ENCODE measurements around the gene ZBED4.
"Not testable (repeated sequence)": the region's sequence is repeated elsewhere in the genome, so short reads cannot be mapped to it uniquely, and the experiment has no call there.

The ZBED4 gene

DNA sequence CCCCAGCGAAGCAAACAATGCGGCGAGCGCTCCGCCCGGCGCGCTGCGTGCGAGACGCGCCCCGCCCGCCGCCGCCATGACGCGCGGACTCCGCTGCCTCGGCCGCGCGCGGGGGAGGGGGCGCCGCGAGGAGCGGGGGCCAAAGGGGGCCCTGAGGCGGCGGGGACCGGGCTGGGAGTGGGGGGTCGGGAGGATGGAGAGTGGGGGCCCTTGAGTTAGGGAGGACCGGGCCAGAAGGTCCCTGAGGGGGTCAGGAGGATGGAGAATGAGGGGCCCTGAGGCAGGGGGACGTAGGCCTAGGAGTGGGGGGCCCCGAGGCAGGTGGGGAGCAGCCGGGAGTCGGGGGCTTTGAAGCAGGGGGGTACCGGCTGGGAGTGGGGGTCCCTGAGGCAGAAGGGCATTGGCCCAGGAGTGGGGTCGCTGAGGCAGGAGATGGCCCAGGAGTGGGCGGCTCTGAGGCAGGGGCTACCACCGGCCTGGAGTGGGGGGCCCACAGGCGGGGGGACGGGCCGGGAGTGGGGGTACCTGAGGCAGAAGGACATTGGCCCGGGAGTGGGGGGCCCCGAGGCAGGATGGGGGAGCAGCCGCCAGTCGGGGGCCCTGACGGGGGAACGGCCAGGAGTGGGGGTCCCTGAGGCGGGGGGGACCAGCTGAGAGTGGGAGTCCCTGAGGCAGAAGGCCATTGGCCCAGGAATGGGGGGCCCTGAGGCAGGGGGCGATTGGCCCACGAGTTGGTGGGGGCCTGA, 25.6 kb upstream of the ZBED4 start, which contains the start of gene BRD1:
Gene BRD1, minus strand, starts transcription at position 21 of the 746 bp plus-strand sequence. CDS start 3,556 bp downstream, outside the sequence.
- DNase-seq, result peak; percentile 50

DNA sequence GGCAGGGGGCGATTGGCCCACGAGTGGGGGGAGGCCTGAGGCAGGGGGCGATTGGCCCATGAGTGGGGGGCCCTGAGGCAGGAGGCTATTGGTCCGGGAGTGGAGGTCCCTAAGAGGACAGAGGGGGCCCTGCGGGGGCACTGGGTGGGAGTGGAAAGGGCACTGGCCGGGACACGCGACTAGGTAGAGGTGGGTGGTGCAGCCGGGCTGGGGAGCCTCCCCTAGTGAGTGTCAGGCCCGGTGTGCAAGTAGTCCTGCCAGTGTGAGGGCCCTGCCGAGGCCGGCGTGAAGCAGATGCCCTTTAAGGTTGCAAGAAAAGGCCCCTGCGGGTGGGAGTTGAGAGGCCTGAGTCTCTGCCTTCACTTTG, 25.1 kb upstream of the ZBED4 start:
- no peak for DNase-seq

DNA sequence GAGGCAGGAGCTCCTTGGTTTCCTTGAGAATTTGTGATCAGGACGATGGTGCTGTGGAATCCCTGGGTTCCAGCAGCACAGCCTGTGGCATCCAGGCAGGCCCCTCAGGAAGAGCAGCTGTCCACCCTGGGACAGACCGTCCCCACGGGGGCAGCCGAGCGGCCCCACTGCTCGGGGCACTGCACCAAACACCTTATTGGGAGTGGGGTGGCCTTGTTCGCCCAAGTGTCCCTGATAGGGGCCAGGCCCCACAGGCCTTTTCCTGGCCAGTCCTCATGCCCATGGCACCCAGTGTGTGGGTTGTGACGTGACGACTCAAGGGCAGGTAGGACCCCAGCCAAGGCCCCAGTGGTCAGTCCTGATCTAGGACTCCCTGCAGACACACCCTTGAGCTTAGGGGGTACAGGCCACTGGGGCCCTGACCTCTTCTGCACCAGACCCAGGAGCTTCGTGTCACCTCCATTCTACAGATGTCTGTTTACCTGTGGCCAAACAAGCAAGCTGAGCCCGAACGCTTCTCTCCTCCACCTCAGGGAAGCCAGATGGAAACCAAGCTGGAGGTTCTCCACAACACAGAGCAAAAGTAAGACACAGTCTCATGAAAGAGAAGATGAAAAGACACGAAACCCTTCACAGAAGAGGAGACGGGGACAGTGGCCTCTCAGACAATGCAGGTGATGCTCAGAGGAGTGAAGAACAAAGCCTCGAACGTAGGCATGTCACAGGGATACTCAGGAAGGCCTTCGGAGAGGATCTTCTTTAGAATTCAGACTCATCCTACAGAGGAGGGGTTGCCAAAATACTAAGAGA, 24.4 kb upstream of the ZBED4 start:
- no peak for DNase-seq

DNA sequence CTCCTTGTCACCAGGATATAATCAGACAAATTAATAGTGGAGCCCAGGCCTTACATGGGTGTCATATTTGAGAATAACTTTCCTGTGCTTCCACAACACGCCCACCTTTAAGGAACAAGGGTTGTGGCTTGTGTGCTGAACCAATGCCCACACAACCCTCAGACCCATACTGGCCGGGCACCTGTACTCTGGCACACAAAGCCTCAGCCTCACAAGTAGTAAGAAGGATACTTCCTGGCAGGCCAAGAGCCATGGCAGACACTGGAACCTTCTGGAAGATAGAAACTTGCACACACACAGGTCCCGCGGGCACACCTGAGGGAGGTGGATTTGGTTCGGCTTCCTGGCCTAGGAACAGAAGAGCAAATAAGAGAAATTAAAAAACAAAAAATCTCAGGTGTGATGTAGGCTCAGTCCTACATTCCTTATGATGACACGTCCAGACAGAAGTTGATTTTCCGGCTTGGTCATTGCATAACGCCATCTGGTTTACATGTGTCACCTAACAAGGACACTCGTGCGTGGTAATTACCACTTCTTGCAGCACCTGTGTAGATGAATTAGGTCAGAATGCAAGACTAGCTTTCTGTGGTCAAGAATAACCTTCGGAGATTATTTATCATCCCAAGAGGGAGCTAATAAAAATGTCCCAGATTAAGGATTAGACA, 20.2 kb upstream of the ZBED4 start:
- no peak for DNase-seq

DNA sequence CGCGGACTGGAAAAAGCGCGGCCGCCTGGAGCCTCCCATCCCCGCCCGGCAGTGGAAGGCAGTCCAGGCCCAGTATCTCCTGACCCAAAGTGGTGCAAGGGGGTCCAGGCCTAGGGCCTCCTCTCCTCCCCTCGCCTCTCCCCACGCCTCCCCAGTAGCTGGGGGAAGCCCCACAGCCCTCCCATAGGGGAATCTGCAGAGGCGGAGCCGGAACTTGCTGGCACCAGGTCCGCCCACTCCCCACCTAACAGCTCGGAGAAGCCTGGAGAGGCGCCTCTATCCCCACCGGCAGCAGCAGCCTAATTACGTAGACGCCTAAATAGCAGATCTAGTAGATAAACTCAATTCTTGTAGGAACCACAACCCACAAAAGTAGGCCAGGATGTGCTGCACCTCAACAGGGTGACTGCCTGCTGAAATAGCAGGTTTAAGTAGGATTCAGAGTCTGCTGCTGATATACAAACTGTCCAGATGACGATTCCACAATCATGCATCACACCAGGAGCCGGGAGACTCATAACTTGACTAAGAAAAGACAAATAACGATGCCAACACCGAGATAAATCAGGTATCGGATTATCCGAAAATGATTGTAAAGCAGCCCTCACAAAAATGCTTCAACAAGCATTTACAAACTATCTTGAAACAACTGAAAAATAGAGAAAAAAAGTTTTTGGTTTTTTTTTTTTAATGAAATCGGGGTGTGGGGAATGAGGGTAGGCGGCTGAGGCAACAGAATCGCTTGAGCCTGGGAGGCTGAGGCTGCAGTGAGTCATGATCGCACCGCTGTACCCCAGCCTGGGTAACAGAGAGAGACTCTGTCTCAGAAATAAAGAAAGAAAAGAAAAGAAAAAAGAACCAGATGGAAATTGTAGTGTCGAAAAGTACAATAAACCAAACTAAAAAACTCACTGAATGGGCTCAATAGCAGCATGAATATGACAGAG, 14.6 kb upstream of the ZBED4 start:
- DNase-seq, result peak; percentile 89

DNA sequence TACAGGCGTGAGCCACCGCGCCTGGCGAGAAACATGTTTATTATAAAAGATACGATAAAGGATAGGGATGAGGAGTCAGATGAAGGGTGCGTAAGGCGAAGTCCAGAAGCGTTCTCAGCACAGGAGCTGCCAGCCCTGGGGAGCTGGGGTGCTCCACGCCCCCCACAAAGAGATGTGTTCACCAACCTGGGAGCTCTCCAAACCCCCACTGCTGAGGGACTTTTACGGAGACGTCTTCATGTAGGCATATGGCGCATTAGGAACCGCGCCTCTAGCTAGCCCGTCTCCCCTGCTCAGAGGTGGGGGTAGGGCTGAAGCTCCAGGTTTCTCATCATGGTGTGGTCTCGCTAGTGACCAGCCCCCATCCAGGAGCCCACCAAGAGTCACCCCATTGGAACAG, 8.4 kb upstream of the ZBED4 start:
- DNase-seq, result no peak

DNA sequence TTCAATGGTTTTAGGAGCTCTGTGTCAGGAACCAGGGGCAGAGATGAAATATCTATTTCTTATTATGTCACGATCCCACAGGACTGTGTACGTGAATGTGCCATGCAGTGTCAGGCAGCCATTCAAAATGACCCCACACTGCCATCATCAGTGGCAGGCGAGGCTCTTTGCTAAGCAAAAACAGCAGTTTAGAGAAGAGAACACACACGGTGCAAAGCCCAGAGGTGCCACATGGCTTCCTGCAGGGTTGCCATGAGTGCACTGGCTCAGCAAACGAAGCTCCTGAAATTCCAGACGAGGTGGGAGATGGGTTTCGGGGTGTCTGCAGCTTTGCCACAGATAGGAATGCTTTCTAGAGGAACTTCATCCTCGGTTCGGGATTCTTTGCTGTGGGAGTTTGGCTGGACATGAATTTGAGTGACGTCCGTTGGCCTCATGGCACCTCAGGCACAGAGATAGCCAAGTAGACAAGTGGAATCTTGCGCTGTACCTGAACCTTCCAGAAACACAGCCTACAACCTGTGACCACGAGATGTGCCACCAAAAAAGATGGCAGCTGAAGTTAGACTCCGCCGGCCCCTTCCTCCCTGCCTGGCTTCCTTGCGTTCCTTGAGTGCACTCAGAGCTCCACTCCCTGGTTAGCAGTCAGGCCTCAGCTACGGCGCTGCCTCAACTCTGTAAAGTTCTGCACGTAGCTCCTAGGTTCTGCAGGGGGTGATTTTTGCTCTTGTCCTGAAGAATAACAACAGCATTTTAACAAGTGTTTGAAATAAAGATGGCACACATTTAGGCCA, 7.8 kb upstream of the ZBED4 start:
- no peak for DNase-seq

- DNase-seq, result no peak
Observed at GRCh38 chr22:49847751-49848689, 5.6 kb upstream of the ZBED4 start.

- no peak for DNase-seq
Observed at GRCh38 chr22:49848690-49849160, 4.9 kb upstream of the ZBED4 start.

DNA sequence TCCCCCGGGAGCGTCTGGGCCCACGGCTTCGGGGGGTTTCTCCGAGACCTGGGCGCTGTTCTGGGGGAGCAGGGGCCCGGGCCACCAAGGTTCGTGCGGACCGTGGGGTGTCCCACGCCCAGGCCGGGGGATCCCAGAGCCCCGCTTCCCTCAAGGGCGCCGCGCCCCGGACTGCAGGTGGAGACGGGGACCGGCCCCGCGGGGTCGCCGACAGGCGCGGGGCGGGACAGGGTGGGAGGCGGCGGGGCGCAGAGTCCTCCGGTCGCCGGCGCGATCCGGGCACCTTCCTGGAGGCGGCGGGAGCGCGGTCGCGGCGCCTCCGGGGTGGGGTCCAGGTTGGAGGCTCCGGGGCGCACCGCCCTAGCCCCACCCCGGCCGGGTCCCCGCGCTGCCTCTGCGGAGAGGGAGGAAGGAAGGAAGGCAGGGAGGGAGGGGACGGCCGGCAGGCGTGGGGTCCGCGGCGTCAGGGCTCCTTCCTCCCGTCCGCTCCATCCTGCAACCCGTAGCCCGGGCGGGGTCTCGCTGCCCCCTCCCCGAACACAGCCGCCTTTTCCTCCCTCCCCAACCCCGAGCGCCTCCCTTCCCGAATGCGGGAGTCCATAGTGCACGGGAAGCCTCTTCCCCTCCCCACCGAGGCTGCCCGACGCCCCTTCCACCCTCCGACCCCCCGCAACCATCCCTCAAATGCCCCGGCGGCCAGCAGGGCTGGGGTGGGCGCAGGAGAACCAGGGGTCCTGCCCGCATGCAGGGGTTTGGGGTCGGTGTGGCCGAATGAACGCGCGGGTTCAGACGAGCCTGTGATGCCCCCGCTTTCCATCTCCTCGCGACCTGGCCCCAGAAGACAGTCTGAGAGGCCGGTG, 4.3 kb upstream of the ZBED4 start:
- no peak for DNase-seq

DNA sequence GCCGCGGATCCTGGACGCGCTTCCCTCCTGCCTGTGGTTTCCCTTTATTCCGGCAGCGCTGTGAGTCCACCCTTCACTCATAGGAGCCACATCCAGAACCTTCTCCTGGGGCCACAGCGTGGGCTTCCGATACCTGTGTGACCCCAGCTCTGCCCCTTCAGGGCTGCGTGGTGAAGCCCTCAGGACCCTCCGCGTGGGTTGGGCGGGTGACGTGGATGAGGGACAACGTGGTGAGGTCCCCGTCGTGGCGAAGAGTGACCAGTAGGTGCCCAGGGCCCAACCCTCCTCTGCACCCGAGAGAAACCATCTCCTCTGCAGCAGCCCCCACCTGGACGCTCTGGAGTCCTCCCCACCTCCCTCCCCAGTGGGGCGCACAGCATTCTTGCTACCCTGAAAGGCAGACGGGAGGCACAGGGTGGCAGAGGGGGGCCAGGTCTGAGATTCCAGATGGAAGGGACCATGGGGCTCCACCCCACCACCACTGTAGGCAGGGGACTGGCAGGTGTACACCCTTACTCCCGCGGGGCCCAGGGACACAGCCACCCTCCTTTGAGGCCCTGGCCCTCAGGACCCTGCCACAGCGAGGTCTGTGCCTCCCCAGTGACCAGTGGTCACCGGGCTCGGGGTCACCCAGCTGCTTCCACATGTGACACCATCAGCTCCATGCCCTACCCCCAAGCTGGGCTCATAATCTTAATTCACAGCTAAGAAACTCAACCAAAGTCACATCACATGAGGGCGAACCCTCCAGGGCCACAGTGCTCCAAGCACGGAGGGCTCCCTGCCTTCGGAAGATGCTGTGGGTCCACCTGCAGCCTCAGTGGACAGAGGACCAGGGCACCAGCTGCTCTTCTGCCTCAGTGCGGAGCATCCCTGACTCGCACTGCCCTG, 3.4 kb upstream of the ZBED4 start:
- no peak for DNase-seq

- DNase-seq, result no peak
Observed at GRCh38 chr22:49850959-49851802, 2.5 kb upstream of the ZBED4 start.

GRCh38 chr22:49852568-49852897, 1.1 kb upstream of the ZBED4 start:
- DNase-seq, result not testable (repeated sequence)

GRCh38 chr22:49853981-49854831, 562 bp downstream of the ZBED4 start:
- DNase-seq, result peak; percentile 16

- DNase-seq, result no peak
Observed at GRCh38 chr22:49855251-49855911, 1.7 kb downstream of the ZBED4 start.

DNA sequence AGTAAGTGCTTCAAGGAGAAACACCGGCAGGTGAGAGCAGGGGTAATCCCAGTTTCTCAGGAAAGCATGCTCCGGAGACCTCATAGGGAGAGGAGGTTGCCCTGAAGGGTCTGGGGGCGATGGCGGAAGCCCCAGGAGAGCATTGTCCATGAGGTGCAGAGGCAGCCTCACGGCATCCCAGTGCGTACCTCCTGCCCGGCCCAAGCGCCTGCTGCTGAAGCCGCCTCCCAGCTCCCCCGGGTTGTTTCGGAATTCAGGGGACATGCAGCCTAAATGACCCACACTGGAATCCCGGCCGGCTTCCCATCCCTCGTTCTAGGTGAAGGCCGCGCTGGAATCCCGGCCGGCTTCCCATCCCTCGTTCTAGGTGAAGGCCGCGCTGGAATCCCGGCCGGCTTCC, 2.7 kb downstream of the ZBED4 start:
- no peak for DNase-seq
